GM23338 (cell line): ENCODE measurements around the gene SPATA31D1. TPM values are rescaled to one million over a fixed set of nuclear protein-coding genes. Genes with fewer than 3 reads are reported as not detected.

Experiments used
- ATAC-seq: fragments of 200-7000 bp; cut with Tn5 transposase; 3 replicates; pipeline ENCODE4 v1.9.1; 2020
- DNase-seq: peaks from one replicate; pipeline ENCODE4 v3.0.0-alpha.2; 2015; ENCODE audit warnings: low spot score
- H2AFZ ChIP-seq: fragments of 200-600 bp; sonication (generic); 2 replicates; pipeline ENCODE4 v1.8.0; 2016; ENCODE audit warnings: antibody characterized with exemption, mild to moderate bottlenecking, moderate library complexity
- H3F3A ChIP-seq: fragments of 200-600 bp; sonication (generic); replicated peaks from 2 replicates; pipeline ENCODE4 v1.8.0; 2017; ENCODE audit warnings: antibody characterized with exemption, mixed run types, low read depth
- H3K27ac ChIP-seq: fragments of 200-600 bp; sonication (generic); 2 replicates; pipeline ENCODE4 v1.6.1; 2016; ENCODE audit warnings: low read depth
- H3K27me3 ChIP-seq: fragments of 200-600 bp; sonication (generic); 2 replicates; pipeline ENCODE4 v1.8.0; 2016; ENCODE audit warnings: mild to moderate bottlenecking, mixed run types, moderate library complexity; ENCODE audit not compliant: insufficient read depth
- H3K36me3 ChIP-seq: fragments of 200-600 bp; sonication (generic); 2 replicates; pipeline ENCODE4 v1.8.0; 2016; ENCODE audit warnings: mild to moderate bottlenecking; ENCODE audit not compliant: insufficient read depth
- H3K4me1 ChIP-seq: fragments of 200-600 bp; sonication (generic); 2 replicates; pipeline ENCODE4 v1.8.0; 2016; ENCODE audit warnings: mild to moderate bottlenecking, moderate library complexity; ENCODE audit not compliant: insufficient read depth
- H3K4me2 ChIP-seq: fragments of 200-600 bp; sonication (generic); 2 replicates; pipeline ENCODE4 v1.7.1; 2017; ENCODE audit warnings: mixed run types
- H3K4me3 ChIP-seq: fragments of 200-600 bp; sonication (generic); 2 replicates; pipeline ENCODE4 v1.6.1; 2016; ENCODE audit warnings: mixed run types
- H3K79me2 ChIP-seq: fragments of 200-600 bp; sonication (generic); replicated peaks from 2 replicates; pipeline ENCODE4 v1.8.0; 2017; ENCODE audit warnings: mild to moderate bottlenecking; ENCODE audit not compliant: insufficient read depth
- H3K9me2 ChIP-seq: fragments of 200-600 bp; sonication (generic); 2 replicates; pipeline ENCODE4 v1.8.0; 2017; ENCODE audit not compliant: insufficient read depth
- H4K20me1 ChIP-seq: fragments of 200-600 bp; sonication (generic); replicated peaks from 2 replicates; pipeline ENCODE4 v1.8.0; 2017; ENCODE audit warnings: mild to moderate bottlenecking; ENCODE audit not compliant: insufficient read depth
- H3K27ac Mint-ChIP-seq: 2 replicates; pipeline ENCODE4 v1.8.0; 2020; ENCODE audit warnings: inconsistent platforms, mild to moderate bottlenecking, moderate library complexity, mixed read lengths
- H3K27me3 Mint-ChIP-seq: 3 replicates; pipeline ENCODE4 v1.8.0; 2022; ENCODE audit warnings: low read depth, mild to moderate bottlenecking, moderate library complexity, mixed read lengths, inconsistent platforms; ENCODE audit not compliant: insufficient read depth, poor library complexity
- H3K36me3 Mint-ChIP-seq: 3 replicates; pipeline ENCODE4 v1.8.0; 2021; ENCODE audit warnings: low read depth, mild to moderate bottlenecking, inconsistent platforms, moderate library complexity, mixed read lengths
- H3K4me1 Mint-ChIP-seq: 3 replicates; pipeline ENCODE4 v1.8.0; 2020; ENCODE audit warnings: mild to moderate bottlenecking, inconsistent platforms, mixed read lengths
- H3K4me3 Mint-ChIP-seq: 3 replicates; pipeline ENCODE4 v1.8.0; 2021; ENCODE audit warnings: moderate library complexity, mild to moderate bottlenecking, inconsistent platforms, mixed read lengths
- H3K9me3 Mint-ChIP-seq: 3 replicates; pipeline ENCODE4 v1.8.0; 2020; ENCODE audit warnings: moderate library complexity, mild to moderate bottlenecking, inconsistent platforms, mixed read lengths
- CREB1 ChIP-seq: fragments of 250-450 bp; sonication (Bioruptor Pico); IDR thresholded peaks from 2 replicates; pipeline ENCODE4 v1.5.0; 2020; ENCODE audit warnings: low read depth, mild to moderate bottlenecking, moderate library complexity
- CTCF ChIP-seq, 2 experiments: fragments of 200-600 bp in 1 of 2; sonication (generic) in 1 of 2; conservative IDR thresholded peaks; 2 replicates each; pipeline versions ENCODE4 v1.5.1 to v1.6.1; 2016 to 2017; ENCODE audit warnings: antibody characterized with exemption in 2 of 2, low read depth in 2 of 2, mild to moderate bottlenecking in 2 of 2, moderate library complexity in 1 of 2
- EZH2 ChIP-seq: fragments of 200-600 bp; sonication (generic); IDR thresholded peaks from one replicate; pipeline ENCODE4 v1.8.0; 2017; ENCODE audit warnings: antibody characterized with exemption, mild to moderate bottlenecking, low read depth; ENCODE audit not compliant: unreplicated experiment
- REST ChIP-seq: IDR thresholded peaks from one replicate; pipeline ENCODE4 v1.6.1; 2018; ENCODE audit warnings: antibody characterized with exemption; ENCODE audit not compliant: unreplicated experiment
- STAT1 ChIP-seq: IDR thresholded peaks from one replicate; pipeline ENCODE4 v1.6.1; 2016; ENCODE audit warnings: antibody characterized with exemption; ENCODE audit not compliant: unreplicated experiment
- ZNF114 ChIP-seq: fragments of 250-450 bp; sonication (Bioruptor Pico); IDR thresholded peaks from 2 replicates; pipeline ENCODE4 v1.5.0; 2020; ENCODE audit warnings: mild to moderate bottlenecking, moderate library complexity
- ZNF331 ChIP-seq: fragments of 250-450 bp; sonication (Bioruptor Pico); IDR thresholded peaks from 2 replicates; pipeline ENCODE4 v1.5.0; 2020; ENCODE audit warnings: low read depth, mild to moderate bottlenecking, moderate library complexity
- ZNF462 ChIP-seq: fragments of 250-450 bp; sonication (Bioruptor Pico); IDR thresholded peaks from 2 replicates; pipeline ENCODE4 v1.5.0; 2020; ENCODE audit warnings: mild to moderate bottlenecking, moderate library complexity
- polyA plus RNA-seq: library from polyadenylated mRNA; unstranded; fragments of >200 nt; fragmentation: Nextera tagmentation; extraction: Ambion mirVana; gene quantifications from 2 replicates; pipeline ENCODE4 v1.2.1, GENCODE V29; 2016
- total RNA-seq: library from RNA; depleted of rRNA; stranded (reverse); fragments of >200 nt; shearing (Covaris generic); gene quantifications from 2 replicates; pipeline ENCODE4 v1.2.3, GENCODE V29; 2014

SPATA31D1 gene
- total and polyA plus RNA-seq, 2 experiments from 2014 or later = not detected

- TF ChIP-seq ZNF462 = no peak
Measured at GRCh38 chr9:81989700-81990099, 1.1 kb downstream of the SPATA31D1 start (continued).

- TF ChIP-seq STAT1 (no peak), ZNF331 (CRISPR knock-in tag) (no peak), EZH2 (no peak), ZNF114 (CRISPR knock-in tag) (no peak), REST (no peak), CTCF (conservative IDR thresholded peaks at IDR 0.05; ENCODE audit: low read depth in 2 of 2) (no peak), CREB1 (CRISPR knock-in tag) (no peak)
- Histone ChIP-seq H4K20me1 (no peaks in the 10 kb centered on the region), H3K9me2 (0 out of 2 replicates have a peak, but pooled peaks cover 3% of the 10 kb centered on the region), H3K4me3 (no peak overlapping the region), H3K4me1 (no peaks in the 10 kb centered on the region), H2AFZ (no peak overlapping the region), H3K36me3 (no peaks in the 10 kb centered on the region), H3F3A (no peaks in the 10 kb centered on the region), H3K27ac (no peak overlapping the region), H3K4me2 (no peak overlapping the region), H3K27me3 (no peaks in the 10 kb centered on the region), H3K79me2 (no peaks in the 10 kb centered on the region)
- Mint-ChIP-seq H3K27me3 (peaks cover 2% of the 10 kb centered on the region), H3K36me3 (peaks cover 9% of the 10 kb centered on the region; the same call in 2 of the 3 replicates), H3K9me3 (peaks cover 15% of the 10 kb centered on the region), H3K4me1 (no peaks in the 10 kb centered on the region), H3K27ac (no peak overlapping the region), H3K4me3 (no peak overlapping the region)
- ATAC-seq = no peak
- no peak for DNase-seq
Measured at GRCh38 chr9:81993656-81994055, 5.1 kb downstream of the SPATA31D1 start.
